ENCODE results near the gene OR4C45. TPM values are rescaled to one million over a fixed set of nuclear protein-coding genes. Genes with fewer than 3 reads are reported as not detected.
"Not testable (repeated sequence)": the region's sequence is repeated elsewhere in the genome, so short reads cannot be mapped to it uniquely, and the experiment has no call there.

The OR4C45 gene
- total RNA-seq, 6 experiments from 2014 or later: not detected

DNA sequence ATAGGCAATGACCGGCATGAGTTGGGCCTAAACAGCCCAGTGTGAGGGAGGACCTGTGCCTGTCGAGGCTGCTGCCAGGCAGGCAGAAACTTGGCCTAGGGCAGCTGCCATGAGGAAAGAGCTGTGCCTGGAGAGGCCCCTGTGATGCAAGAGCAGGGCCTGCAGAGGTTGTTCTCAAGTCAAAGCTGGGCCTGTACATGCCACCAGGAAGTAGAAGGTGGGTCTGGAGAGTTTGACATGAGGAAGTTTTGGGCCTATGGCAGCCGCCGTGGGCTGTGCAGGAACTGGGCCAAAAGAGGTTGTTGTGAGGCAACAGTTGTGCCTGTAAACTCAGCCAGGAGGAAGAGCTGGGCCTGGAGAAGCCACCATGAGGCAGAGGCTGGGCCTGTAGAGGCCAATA is 43.2 kb downstream of the OR4C45 start:
- peaks cover 84% of the 10 kb centered on the region for H3K9me3 Mint-ChIP-seq
- DNase-seq: no peak
- H3K4me1 Mint-ChIP-seq (ENCODE audit: low read depth): no peaks in the 10 kb centered on the region
- H3K4me3 Mint-ChIP-seq: no peak overlapping the region
- TF ChIP-seq, protein P1, sequence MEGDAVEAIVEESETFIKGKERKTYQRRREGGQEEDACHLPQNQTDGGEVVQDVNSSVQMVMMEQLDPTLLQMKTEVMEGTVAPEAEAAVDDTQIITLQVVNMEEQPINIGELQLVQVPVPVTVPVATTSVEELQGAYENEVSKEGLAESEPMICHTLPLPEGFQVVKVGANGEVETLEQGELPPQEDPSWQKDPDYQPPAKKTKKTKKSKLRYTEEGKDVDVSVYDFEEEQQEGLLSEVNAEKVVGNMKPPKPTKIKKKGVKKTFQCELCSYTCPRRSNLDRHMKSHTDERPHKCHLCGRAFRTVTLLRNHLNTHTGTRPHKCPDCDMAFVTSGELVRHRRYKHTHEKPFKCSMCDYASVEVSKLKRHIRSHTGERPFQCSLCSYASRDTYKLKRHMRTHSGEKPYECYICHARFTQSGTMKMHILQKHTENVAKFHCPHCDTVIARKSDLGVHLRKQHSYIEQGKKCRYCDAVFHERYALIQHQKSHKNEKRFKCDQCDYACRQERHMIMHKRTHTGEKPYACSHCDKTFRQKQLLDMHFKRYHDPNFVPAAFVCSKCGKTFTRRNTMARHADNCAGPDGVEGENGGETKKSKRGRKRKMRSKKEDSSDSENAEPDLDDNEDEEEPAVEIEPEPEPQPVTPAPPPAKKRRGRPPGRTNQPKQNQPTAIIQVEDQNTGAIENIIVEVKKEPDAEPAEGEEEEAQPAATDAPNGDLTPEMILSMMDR (IDR thresholded peaks at IDR 0.05): no peak
- peaks cover 31% of the 10 kb centered on the region for H3K36me3 Mint-ChIP-seq (ENCODE audit: low read depth)
- H3K27ac Mint-ChIP-seq: no peak overlapping the region
- peaks cover 10% of the 10 kb centered on the region for H3K27me3 Mint-ChIP-seq (ENCODE audit: insufficient read depth)

DNA sequence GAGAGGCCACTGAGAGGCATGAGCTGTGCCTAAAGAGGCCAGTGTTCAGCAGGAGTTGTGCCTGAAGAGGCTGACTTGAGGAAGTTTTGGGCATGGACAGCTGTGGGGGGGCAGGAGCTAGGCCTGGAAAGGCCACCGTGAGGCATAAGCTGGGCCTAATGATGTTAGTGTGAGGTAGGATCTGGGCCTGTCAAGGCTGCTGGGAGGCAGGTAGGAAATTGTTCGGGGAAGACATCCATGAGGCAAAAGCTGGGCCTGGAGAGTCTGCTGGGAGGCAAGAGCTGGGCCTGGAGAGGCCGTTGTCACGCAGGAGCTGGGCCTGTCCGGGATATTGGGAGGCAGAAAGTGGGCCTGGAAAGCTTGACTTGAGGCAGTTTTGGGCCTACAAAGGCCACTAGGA is 44.9 kb downstream of the OR4C45 start:
- TF ChIP-seq, protein P1 (IDR thresholded peaks at IDR 0.05): no peak
- peaks cover 74% of the 10 kb centered on the region for H3K9me3 Mint-ChIP-seq
- no peak overlapping the region for H3K4me3 Mint-ChIP-seq
- DNase-seq: no peak
- H3K4me1 Mint-ChIP-seq (ENCODE audit: low read depth): no peaks in the 10 kb centered on the region
- peaks cover 7% of the 10 kb centered on the region for H3K27me3 Mint-ChIP-seq (ENCODE audit: insufficient read depth)
- H3K27ac Mint-ChIP-seq: no peak overlapping the region
- peaks cover 17% of the 10 kb centered on the region for H3K36me3 Mint-ChIP-seq (ENCODE audit: low read depth)

DNA sequence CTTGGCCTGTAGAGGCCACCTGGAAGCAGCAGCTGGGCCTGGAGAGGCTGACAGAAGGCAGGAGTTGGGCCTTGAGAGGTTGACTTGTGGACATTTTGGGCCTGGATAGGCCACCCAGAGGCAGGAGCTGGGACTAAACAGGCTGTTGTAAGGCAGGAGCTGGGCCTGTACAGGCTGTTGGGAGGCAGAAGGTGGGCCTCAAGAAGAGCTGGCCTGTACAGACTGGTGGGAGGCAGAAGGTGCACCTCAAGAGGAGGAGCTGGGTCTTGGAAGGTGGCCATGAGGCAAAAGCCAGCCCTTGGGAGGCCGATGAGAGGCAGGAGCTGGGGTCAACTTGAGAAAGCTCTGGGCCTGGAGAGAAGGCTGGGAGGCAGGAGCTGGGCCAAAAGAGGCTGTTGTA is 45.3 kb downstream of the OR4C45 start:
- Mint-ChIP-seq H3K4me3 (no peak overlapping the region), H3K27me3 (ENCODE audit: insufficient read depth) (peaks cover 7% of the 10 kb centered on the region), H3K36me3 (ENCODE audit: low read depth) (peaks cover 15% of the 10 kb centered on the region), H3K27ac (no peak overlapping the region), H3K4me1 (ENCODE audit: low read depth) (no peaks in the 10 kb centered on the region), H3K9me3 (peaks cover 73% of the 10 kb centered on the region)
- DNase-seq: no peak
- TF ChIP-seq, protein P1 (IDR thresholded peaks at IDR 0.05): no peak

DNA sequence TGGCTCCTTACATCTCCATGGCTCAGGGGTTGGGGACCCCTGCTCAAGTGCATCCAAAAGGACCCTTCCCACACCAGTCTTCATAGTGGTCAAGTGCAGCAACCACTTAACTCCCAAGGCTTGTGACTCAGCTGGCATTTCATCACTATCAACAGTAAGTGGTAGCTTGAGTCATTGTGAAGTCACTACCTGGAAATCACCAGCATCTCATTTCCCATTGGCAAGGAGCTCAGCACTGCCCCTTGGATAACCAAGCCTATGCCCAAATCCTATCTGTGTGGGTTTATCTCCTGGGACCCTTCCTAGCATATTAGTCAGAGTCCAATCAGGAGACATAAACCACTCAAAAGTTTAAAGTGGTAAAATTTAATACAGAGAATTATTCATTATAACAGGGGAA is 46.3 kb downstream of the OR4C45 start:
- H3K27me3 Mint-ChIP-seq (ENCODE audit: insufficient read depth); H3K4me1 Mint-ChIP-seq (ENCODE audit: low read depth); DNase-seq; H3K27ac Mint-ChIP-seq; H3K4me3 Mint-ChIP-seq: not testable (repeated sequence)
- Mint-ChIP-seq H3K9me3 (peaks cover 73% of the 10 kb centered on the region), H3K36me3 (ENCODE audit: low read depth) (peaks cover 13% of the 10 kb centered on the region)

DNA sequence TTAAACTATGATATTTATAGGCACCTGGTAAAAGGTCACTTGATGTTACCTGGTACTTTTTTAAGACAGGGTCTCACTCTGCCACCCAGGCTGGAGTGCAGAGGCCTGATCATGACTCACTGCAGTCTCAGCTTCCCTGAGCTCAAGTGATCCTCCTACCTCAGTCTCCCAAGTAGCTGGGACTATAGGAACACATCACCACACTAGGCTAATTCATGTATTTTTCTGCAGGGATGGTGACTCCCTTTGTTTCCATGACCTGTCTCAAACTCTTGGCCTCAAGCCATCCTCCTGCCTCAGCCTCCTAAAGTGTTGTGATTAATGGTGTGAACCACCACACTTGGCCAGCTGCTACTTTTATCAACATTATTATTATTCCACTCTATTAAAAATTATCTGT is 47.6 kb downstream of the OR4C45 start:
- Mint-ChIP-seq H3K27ac (no peak overlapping the region), H3K9me3 (peaks cover 75% of the 10 kb centered on the region)

More for the DNA sequence above, 47.6 kb downstream of the OR4C45 start:
- Mint-ChIP-seq H3K4me3 (no peak overlapping the region), H3K36me3 (ENCODE audit: low read depth) (peaks cover 13% of the 10 kb centered on the region), H3K4me1 (ENCODE audit: low read depth) (no peaks in the 10 kb centered on the region), H3K27me3 (ENCODE audit: insufficient read depth) (peaks cover 7% of the 10 kb centered on the region)
- DNase-seq: no peak
- TF ChIP-seq, protein P1 (IDR thresholded peaks at IDR 0.05): no peak

Other genes with a start within 250 kb of the OR4C45 start
- gene OR4C13, start 80.5 kb upstream of the OR4C45 start, total RNA-seq (2021; fragmentation: NEBNext Ultra II Directional; extraction: Animal tissue kit (Norgen Biotek cat#: 25700)): not detected
- gene OR4C12, start 50.3 kb upstream of the OR4C45 start, total RNA-seq (2021; fragmentation: NEBNext Ultra II Directional; extraction: Animal tissue kit (Norgen Biotek cat#: 25700)): not detected

All from HFFc6 (cell line).